ENCODE measurements around the gene MIOS. TPM values are rescaled to one million over a fixed set of nuclear protein-coding genes. Genes with fewer than 3 reads are reported as not detected.
A peak's percentile ranks its signal among the peaks of the same experiment; 100 is the strongest.

Gene MIOS
- total RNA-seq, 1 donor from 2014 or later, result 37.9 TPM

- no peak overlapping the region for H3K27ac Mint-ChIP-seq (ENCODE audit: unreplicated experiment)
- H3K9me3 Mint-ChIP-seq, result peaks cover 6% of the 10 kb centered on the region
- H3K4me1 Mint-ChIP-seq, result peaks cover 24% of the 10 kb centered on the region
- peak overlapping the region; percentile 56 for H3K4me3 Mint-ChIP-seq
- H3K36me3 Mint-ChIP-seq (ENCODE audit: low read depth), result peaks cover 37% of the 10 kb centered on the region
- DNase-seq (ENCODE audit: low read depth, low spot score), result no peak
- H3K27me3 Mint-ChIP-seq (ENCODE audit: low read depth), result no peaks in the 10 kb centered on the region
- TF ChIP-seq CTCF (conservative IDR thresholded peaks at IDR 0.05), result no peak
Measured at GRCh38 chr7:7570584-7570983, 3.9 kb downstream of the MIOS start.

GRCh38 chr7:7573701-7574100, 7.0 kb downstream of the MIOS start:
- TF ChIP-seq CTCF (conservative IDR thresholded peaks at IDR 0.05), result no peak
- Mint-ChIP-seq H3K36me3 (ENCODE audit: low read depth) (peaks cover 37% of the 10 kb centered on the region), H3K9me3 (peaks cover 6% of the 10 kb centered on the region), H3K4me3 (no peak overlapping the region), H3K27me3 (ENCODE audit: low read depth) (no peaks in the 10 kb centered on the region), H3K27ac (ENCODE audit: unreplicated experiment) (no peak overlapping the region), H3K4me1 (peaks cover 10% of the 10 kb centered on the region)
- DNase-seq (ENCODE audit: low read depth, low spot score), result no peak

- Mint-ChIP-seq H3K36me3 (ENCODE audit: low read depth) (peaks cover 21% of the 10 kb centered on the region), H3K27ac (ENCODE audit: unreplicated experiment) (no peak overlapping the region), H3K27me3 (ENCODE audit: low read depth) (no peaks in the 10 kb centered on the region), H3K4me1 (no peaks in the 10 kb centered on the region), H3K9me3 (no peaks in the 10 kb centered on the region), H3K4me3 (no peak overlapping the region)
- TF ChIP-seq CTCF (conservative IDR thresholded peaks at IDR 0.05), result no peak
- DNase-seq (ENCODE audit: low read depth, low spot score), result no peak
Measured at GRCh38 chr7:7576344-7576743, 9.7 kb downstream of the MIOS start.

GRCh38 chr7:7577888-7578287, 11.2 kb downstream of the MIOS start:
- H3K27ac Mint-ChIP-seq (ENCODE audit: unreplicated experiment), result no peak overlapping the region
- H3K36me3 Mint-ChIP-seq (ENCODE audit: low read depth), result peaks cover 16% of the 10 kb centered on the region
- H3K27me3 Mint-ChIP-seq (ENCODE audit: low read depth), result no peaks in the 10 kb centered on the region
- H3K4me1 Mint-ChIP-seq, result no peaks in the 10 kb centered on the region
- DNase-seq (ENCODE audit: low read depth, low spot score), result no peak
- TF ChIP-seq CTCF (conservative IDR thresholded peaks at IDR 0.05), result no peak
- H3K9me3 Mint-ChIP-seq, result no peaks in the 10 kb centered on the region
- H3K4me3 Mint-ChIP-seq, result no peak overlapping the region

- DNase-seq (ENCODE audit: low read depth, low spot score), result no peak
- Mint-ChIP-seq H3K4me3 (no peak overlapping the region), H3K36me3 (ENCODE audit: low read depth) (peaks cover 2% of the 10 kb centered on the region), H3K27me3 (ENCODE audit: low read depth) (no peaks in the 10 kb centered on the region), H3K9me3 (no peaks in the 10 kb centered on the region), H3K4me1 (no peaks in the 10 kb centered on the region), H3K27ac (ENCODE audit: unreplicated experiment) (no peak overlapping the region)
- TF ChIP-seq CTCF (conservative IDR thresholded peaks at IDR 0.05), result no peak
Measured at GRCh38 chr7:7579638-7580037, 13.0 kb downstream of the MIOS start.
